Neural cell (in vitro differentiated cells): ENCODE measurements around the gene FXYD6. TPM values are rescaled to one million over a fixed set of nuclear protein-coding genes. Genes with fewer than 3 reads are reported as not detected.

Experiments
- H2AFZ ChIP-seq: fragments of 200-600, 300-800 bp; sonication (generic), shearing (Covaris generic); 2 replicates; pipeline ENCODE4 v1.6.0; 2014; ENCODE audit warnings: low read depth, mild to moderate bottlenecking, antibody characterized with exemption, low read length, moderate library complexity
- H3F3A ChIP-seq: fragments of 200-600 bp; shearing (Covaris generic); 2 replicates; pipeline ENCODE4 v1.6.1; 2016; ENCODE audit warnings: mild to moderate bottlenecking, moderate library complexity, mixed read lengths, antibody characterized with exemption, low read length; ENCODE audit not compliant: insufficient read depth, poor library complexity, severe bottlenecking
- H3K27ac ChIP-seq: fragments of 200-600, 300-800 bp; sonication (generic), shearing (Covaris generic); 2 replicates; pipeline ENCODE4 v1.5.1; 2014; ENCODE audit warnings: mild to moderate bottlenecking, low read length, moderate library complexity
- H3K27me3 ChIP-seq: fragments of 300-800, 200-600 bp; sonication (generic), shearing (Covaris generic); 2 replicates; pipeline ENCODE4 v1.6.0; 2014; ENCODE audit warnings: mild to moderate bottlenecking, low read depth, low read length, moderate library complexity; ENCODE audit not compliant: insufficient read depth
- H3K36me3 ChIP-seq: fragments of 300-800, 200-600 bp; sonication (generic), shearing (Covaris generic); 2 replicates; pipeline ENCODE4 v1.5.1; 2014; ENCODE audit warnings: mild to moderate bottlenecking, antibody characterized with exemption, low read length, moderate library complexity; ENCODE audit not compliant: insufficient read depth
- H3K4me2 ChIP-seq: fragments of 300-800, 200-600 bp; sonication (generic), shearing (Covaris generic); 2 replicates; pipeline ENCODE4 v1.6.0; 2014; ENCODE audit warnings: mild to moderate bottlenecking, low read length
- H3K4me3 ChIP-seq: fragments of 300-800, 200-600 bp; sonication (generic), shearing (Covaris generic); 2 replicates; pipeline ENCODE4 v1.5.1; 2014; ENCODE audit warnings: mild to moderate bottlenecking, low read length, moderate library complexity
- H3K79me2 ChIP-seq: fragments of 200-600 bp; shearing (Covaris generic); replicated peaks from 2 replicates; pipeline ENCODE4 v1.6.0; 2014; ENCODE audit warnings: mild to moderate bottlenecking, low read length, moderate library complexity; ENCODE audit not compliant: insufficient read depth
- H3K9ac ChIP-seq: fragments of 300-800, 200-600 bp; sonication (generic), shearing (Covaris generic); 2 replicates; pipeline ENCODE4 v1.6.1; 2016; ENCODE audit warnings: mild to moderate bottlenecking, low read length, mixed read lengths
- H3K9me2 ChIP-seq: fragments of 200-600 bp; shearing (Covaris generic); 2 replicates; pipeline ENCODE4 v1.6.1; 2016; ENCODE audit warnings: mild to moderate bottlenecking, low read length, mixed read lengths; ENCODE audit not compliant: insufficient read depth
- H3K9me3 ChIP-seq: fragments of 200-600, 300-800 bp; sonication (generic), shearing (Covaris generic); 2 replicates; pipeline ENCODE4 v1.6.1; 2016; ENCODE audit warnings: mild to moderate bottlenecking, mixed run types, low read length, moderate library complexity, mixed read lengths
- H4K20me1 ChIP-seq: fragments of 200-600 bp; shearing (Covaris generic); 2 replicates; pipeline ENCODE4 v1.6.1; 2016; ENCODE audit warnings: mild to moderate bottlenecking, mixed run types; ENCODE audit not compliant: insufficient read depth
- EP300 ChIP-seq: fragments of 450-650 bp; conservative IDR thresholded peaks from 2 replicates; pipeline ENCODE4 v1.6.1; 2014; ENCODE audit warnings: antibody characterized with exemption, mild to moderate bottlenecking, moderate library complexity; ENCODE audit not compliant: poor library complexity, severe bottlenecking
- EZH2 ChIP-seq: fragments of 200-600, 300-800 bp; shearing (Covaris generic), sonication (generic); IDR thresholded peaks from 2 replicates; pipeline ENCODE4 v1.6.1; 2014; ENCODE audit warnings: antibody characterized with exemption, low read length, borderline replicate concordance, mild to moderate bottlenecking; ENCODE audit not compliant: insufficient read depth, poor library complexity, severe bottlenecking
- MXI1 ChIP-seq: fragments of 450-650 bp; conservative IDR thresholded peaks from 2 replicates; pipeline ENCODE4 v1.6.1; 2014; ENCODE audit warnings: antibody characterized with exemption, mild to moderate bottlenecking; ENCODE audit not compliant: poor library complexity, severe bottlenecking
- POLR2AphosphoS5 ChIP-seq: IDR thresholded peaks from 2 replicates; pipeline ENCODE4 v1.6.1; 2012
- RAD21 ChIP-seq: fragments of 450-650 bp; conservative IDR thresholded peaks from 2 replicates; pipeline ENCODE4 v1.6.1; 2014; ENCODE audit warnings: antibody characterized with exemption, mild to moderate bottlenecking, moderate library complexity
- REST ChIP-seq: IDR thresholded peaks from 2 replicates; pipeline ENCODE4 v1.6.1; 2012; ENCODE audit warnings: borderline replicate concordance
- SMC3 ChIP-seq: fragments of 450-650 bp; conservative IDR thresholded peaks from 2 replicates; pipeline ENCODE4 v1.6.1; 2014; ENCODE audit warnings: antibody characterized with exemption, mild to moderate bottlenecking, moderate library complexity; ENCODE audit not compliant: poor library complexity
- TAF1 ChIP-seq: IDR thresholded peaks from 2 replicates; pipeline ENCODE4 v1.6.1; 2012; ENCODE audit warnings: low read depth
- polyA plus RNA-seq: library from polyadenylated mRNA; depleted of rRNA; stranded (reverse); fragments of >200 nt; gene quantifications from 2 replicates; pipeline ENCODE4 v1.2.3, GENCODE V29; 2014
- TF ChIP-seq, protein P1 (sequence below): fragments of 450-650 bp; IDR thresholded peaks from 2 replicates; pipeline ENCODE4 v1.5.1; 2014; ENCODE audit warnings: antibody characterized with exemption, mild to moderate bottlenecking, moderate library complexity; ENCODE audit not compliant: poor library complexity, severe bottlenecking

FXYD6 gene
- polyA plus RNA-seq, 1 donor from 2014 or later, result 218 TPM

GRCh38 chr11:117923773-117924172, 47.3 kb upstream of the FXYD6 start:
- Histone ChIP-seq H3F3A (no peaks in the 10 kb centered on the region), H3K9ac (no peak overlapping the region), H3K27me3 (no peaks in the 10 kb centered on the region), H3K27ac (no peak overlapping the region), H3K4me3 (no peak overlapping the region), H3K4me2 (no peak overlapping the region), H3K79me2 (no peaks in the 10 kb centered on the region), H3K9me3 (no peaks in the 10 kb centered on the region), H3K36me3 (no peaks in the 10 kb centered on the region), H3K9me2 (no peaks in the 10 kb centered on the region), H2AFZ (no peak overlapping the region), H4K20me1 (no peaks in the 10 kb centered on the region)
- TF ChIP-seq SMC3, result no peak
- TF ChIP-seq POLR2AphosphoS5, result no peak
- no peak for TF ChIP-seq EP300
- TF ChIP-seq, protein P1, sequence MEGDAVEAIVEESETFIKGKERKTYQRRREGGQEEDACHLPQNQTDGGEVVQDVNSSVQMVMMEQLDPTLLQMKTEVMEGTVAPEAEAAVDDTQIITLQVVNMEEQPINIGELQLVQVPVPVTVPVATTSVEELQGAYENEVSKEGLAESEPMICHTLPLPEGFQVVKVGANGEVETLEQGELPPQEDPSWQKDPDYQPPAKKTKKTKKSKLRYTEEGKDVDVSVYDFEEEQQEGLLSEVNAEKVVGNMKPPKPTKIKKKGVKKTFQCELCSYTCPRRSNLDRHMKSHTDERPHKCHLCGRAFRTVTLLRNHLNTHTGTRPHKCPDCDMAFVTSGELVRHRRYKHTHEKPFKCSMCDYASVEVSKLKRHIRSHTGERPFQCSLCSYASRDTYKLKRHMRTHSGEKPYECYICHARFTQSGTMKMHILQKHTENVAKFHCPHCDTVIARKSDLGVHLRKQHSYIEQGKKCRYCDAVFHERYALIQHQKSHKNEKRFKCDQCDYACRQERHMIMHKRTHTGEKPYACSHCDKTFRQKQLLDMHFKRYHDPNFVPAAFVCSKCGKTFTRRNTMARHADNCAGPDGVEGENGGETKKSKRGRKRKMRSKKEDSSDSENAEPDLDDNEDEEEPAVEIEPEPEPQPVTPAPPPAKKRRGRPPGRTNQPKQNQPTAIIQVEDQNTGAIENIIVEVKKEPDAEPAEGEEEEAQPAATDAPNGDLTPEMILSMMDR, result no peak
- no peak for TF ChIP-seq TAF1
- TF ChIP-seq REST, result no peak
- TF ChIP-seq RAD21, result no peak
- TF ChIP-seq EZH2, result no peak
- no peak for TF ChIP-seq MXI1

GRCh38 chr11:117923275-117923674, 46.8 kb upstream of the FXYD6 start:
- Histone ChIP-seq H3K36me3 (no peaks in the 10 kb centered on the region), H2AFZ (no peak overlapping the region), H3K4me2 (no peak overlapping the region), H3K9me2 (no peaks in the 10 kb centered on the region), H4K20me1 (no peaks in the 10 kb centered on the region), H3K9ac (no peak overlapping the region), H3K9me3 (no peaks in the 10 kb centered on the region), H3F3A (no peaks in the 10 kb centered on the region), H3K27me3 (no peaks in the 10 kb centered on the region), H3K4me3 (no peak overlapping the region), H3K79me2 (no peaks in the 10 kb centered on the region), H3K27ac (no peak overlapping the region)
- TF ChIP-seq, protein P1, result no peak
- TF ChIP-seq TAF1, result no peak
- TF ChIP-seq RAD21, result no peak
- no peak for TF ChIP-seq REST
- TF ChIP-seq SMC3, result no peak
- no peak for TF ChIP-seq EZH2
- TF ChIP-seq POLR2AphosphoS5, result no peak
- TF ChIP-seq EP300, result no peak
- TF ChIP-seq MXI1, result no peak
